Stimulated activated CD4-positive, alpha-beta T cell treated with anti-CD3 and anti-CD28 coated beads, Interleukin-4, amount 100 ng/mL, for 4 hours (primary cell): ENCODE measurements around the gene KRT34.

Experiments used
- DNase-seq, 2 experiments: peaks; one replicate each; pipeline ENCODE4 v3.0.0-alpha.2; 2020

The KRT34 gene

GRCh38 chr17:41329279-41329948, 52.7 kb downstream of the KRT34 start:
- no peak for DNase-seq

DNA sequence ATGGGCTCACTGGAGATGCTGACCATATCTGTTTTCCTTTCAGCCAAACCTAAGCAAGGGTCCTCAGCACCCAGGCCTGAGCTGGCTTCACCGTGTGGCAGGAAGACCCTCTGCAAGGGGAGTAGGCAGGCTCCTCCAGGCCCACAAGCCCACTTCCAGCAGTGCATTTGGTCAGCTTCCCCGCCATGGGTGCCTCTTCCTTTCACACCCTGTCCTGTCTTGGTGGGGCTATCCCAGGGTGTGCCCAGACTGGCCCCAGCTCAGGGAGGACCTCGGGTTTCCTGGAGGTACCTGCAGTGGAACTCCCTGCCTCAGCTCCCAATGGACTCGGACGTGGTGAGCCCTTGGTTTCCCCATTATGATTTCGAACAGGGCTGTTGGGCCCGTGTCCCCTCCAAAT, 53.9 kb downstream of the KRT34 start:
- no peak for DNase-seq
